HCT116 (cell line): ENCODE measurements around the gene PTPN4. TPM values are rescaled to one million over a fixed set of nuclear protein-coding genes. Genes with fewer than 3 reads are reported as not detected.

Source experiments
- ATAC-seq: fragments of 200-7000 bp; cut with Tn5 transposase; 2 replicates; pipeline ENCODE4 v1.9.1; 2020; ENCODE audit warnings: mild to moderate bottlenecking, moderate library complexity
- BruUV-seq: library from RNA; stranded (reverse); fragments of 400-500 nt; replicated peaks from 2 replicates; lab custom pipeline; 2021; lab: Mats Ljungman, UMichigan
- CTCF ChIA-PET: fragments of 300-600 bp; sonication (Branson Sonifier 250); formaldehyde crosslinking; loops from one replicate; lab custom pipeline; 2021; ENCODE audit warnings: antibody characterized with exemption; lab: Charles Lee
- POLR2A ChIA-PET: fragments of 300-600, 350-600 bp; sonication (Branson Sonifier 250); formaldehyde crosslinking; loops from one replicate; lab custom pipeline; 2021; ENCODE audit warnings: antibody characterized with exemption; lab: Charles Lee
- RAD21 ChIA-PET, 2 experiments: fragments of 300-600 bp; sonication (Branson Sonifier 250); formaldehyde crosslinking; loops; one replicate each; lab custom pipeline; 2023; ENCODE audit warnings: low total read pairs in 2 of 2; ENCODE audit not compliant: uncharacterized antibody in 2 of 2, unreplicated experiment in 2 of 2, low non-redundant PET in 1 of 2; lab: Charles Lee
- DNase-seq: peaks from one replicate; pipeline ENCODE4 v3.0.0-alpha.2; 2010; ENCODE audit warnings: low read depth, low spot score
- H2AFZ ChIP-seq: fragments of 200-600 bp; shearing (Covaris generic), sonication (generic); 2 replicates; pipeline ENCODE4 v1.6.1; 2017; ENCODE audit warnings: low read depth, mixed run types, mixed read lengths, antibody characterized with exemption, low read length; ENCODE audit not compliant: poor library complexity, severe bottlenecking
- H3K27ac ChIP-seq: 2 replicates; pipeline ENCODE4 v1.5.1; 2012; ENCODE audit warnings: low read depth, low read length
- H3K27me3 ChIP-seq: fragments of 200-600 bp; sonication (generic); 2 replicates; pipeline ENCODE4 v1.6.1; 2016; ENCODE audit warnings: mixed run types, low read length, mixed read lengths; ENCODE audit not compliant: insufficient read depth
- H3K36me3 ChIP-seq, 2 experiments: fragments of 200-500 bp in 1 of 2; fragments of 200-600 bp in 1 of 2; sonication (Bioruptor generic) in 1 of 2; sonication (generic) in 1 of 2; 2 replicates each; pipeline versions ENCODE4 v1.5.1 to v1.6.1; 2014 to 2016; ENCODE audit warnings: low read length in 2 of 2, inconsistent platforms in 1 of 2, mixed read lengths in 1 of 2, mixed run types in 1 of 2; ENCODE audit not compliant: insufficient read depth in 2 of 2, control insufficient read depth in 1 of 2
- H3K4me1 ChIP-seq, 2 experiments: fragments of 200-600 bp in 1 of 2; sonication (generic) in 1 of 2; 2 replicates each; pipeline versions ENCODE4 v1.5.1 to v1.6.1; 2012 to 2017; ENCODE audit warnings: low read length in 2 of 2, inconsistent platforms in 1 of 2, mild to moderate bottlenecking in 1 of 2, mixed read lengths in 1 of 2, mixed run types in 1 of 2, moderate library complexity in 1 of 2; ENCODE audit not compliant: insufficient read depth in 2 of 2, control insufficient read depth in 1 of 2
- H3K4me2 ChIP-seq: fragments of 200-600 bp; sonication (generic); 2 replicates; pipeline ENCODE4 v1.6.1; 2017; ENCODE audit warnings: mixed run types, low read length, mixed read lengths
- H3K4me3 ChIP-seq, 2 experiments: fragments of 200-600 bp in 1 of 2; sonication (generic) in 1 of 2; replicated peaks in 1 of 2; 2 replicates each; pipeline ENCODE4 v1.5.1; 2011 to 2016; ENCODE audit warnings: low read length in 2 of 2, control low read depth in 1 of 2, low read depth in 1 of 2, mild to moderate bottlenecking in 1 of 2, mixed read lengths in 1 of 2, mixed run types in 1 of 2
- H3K79me2 ChIP-seq: fragments of 200-600 bp; sonication (generic); 2 replicates; pipeline ENCODE4 v1.6.1; 2017; ENCODE audit warnings: mild to moderate bottlenecking, mixed run types, low read length, moderate library complexity, mixed read lengths; ENCODE audit not compliant: insufficient read depth
- H3K9ac ChIP-seq: fragments of 200-600 bp; sonication (generic); 2 replicates; pipeline ENCODE4 v1.6.1; 2016; ENCODE audit warnings: low read length, mixed read lengths
- H3K9me2 ChIP-seq: fragments of 200-600 bp; sonication (generic), shearing (Covaris generic); 2 replicates; pipeline ENCODE4 v1.6.1; 2017; ENCODE audit warnings: mixed run types, mild to moderate bottlenecking, moderate library complexity; ENCODE audit not compliant: insufficient read depth
- H3K9me3 ChIP-seq, 2 experiments: fragments of 200-500 bp in 1 of 2; fragments of 200-600 bp in 1 of 2; sonication (Bioruptor generic) in 1 of 2; sonication (generic) in 1 of 2; 2 replicates each; pipeline ENCODE4 v1.6.1; 2014 to 2017; ENCODE audit warnings: low read length in 2 of 2, mixed read lengths in 2 of 2, inconsistent platforms in 1 of 2, low read depth in 1 of 2, mild to moderate bottlenecking in 1 of 2, mixed run types in 1 of 2, moderate library complexity in 1 of 2; ENCODE audit not compliant: control insufficient read depth in 1 of 2, insufficient read depth in 1 of 2
- H4K20me1 ChIP-seq: fragments of 200-600 bp; sonication (generic), shearing (Covaris generic); 2 replicates; pipeline ENCODE4 v1.6.1; 2017; ENCODE audit warnings: mixed run types, mild to moderate bottlenecking, moderate library complexity; ENCODE audit not compliant: insufficient read depth
- CTCF ChIP-seq, 3 experiments: fragments of 200-600 bp in 1 of 3; sonication (generic) in 1 of 3; IDR thresholded peaks in 2 of 3; conservative IDR thresholded peaks in 1 of 3; 2 replicates each; pipeline ENCODE4 v1.5.1; 2012 to 2017; ENCODE audit warnings: low read depth in 2 of 3, low read length in 2 of 3, antibody characterized with exemption in 1 of 3, borderline replicate concordance in 1 of 3, control low read depth in 1 of 3, mild to moderate bottlenecking in 1 of 3, mixed read lengths in 1 of 3, mixed run types in 1 of 3, moderate library complexity in 1 of 3; ENCODE audit not compliant: insufficient read depth in 1 of 3
- EGR1 ChIP-seq: IDR thresholded peaks from 2 replicates; pipeline ENCODE4 v1.6.1; 2012; ENCODE audit warnings: low read depth
- ELF1 ChIP-seq: IDR thresholded peaks from 2 replicates; pipeline ENCODE4 v1.6.1; 2012; ENCODE audit warnings: low read depth, borderline replicate concordance
- EZH2phosphoT487 ChIP-seq: fragments of 200-600 bp; IDR thresholded peaks from 2 replicates; pipeline ENCODE4 v1.6.1; 2018; ENCODE audit warnings: antibody characterized with exemption, borderline replicate concordance
- FOSL1 ChIP-seq: IDR thresholded peaks from 2 replicates; pipeline ENCODE4 v1.6.1; 2012; ENCODE audit warnings: low read depth
- JUND ChIP-seq: IDR thresholded peaks from 2 replicates; pipeline ENCODE4 v1.6.1; 2012
- POLR2A ChIP-seq: IDR thresholded peaks from 2 replicates; pipeline ENCODE4 v1.7.0; 2011; ENCODE audit warnings: borderline replicate concordance; ENCODE audit not compliant: insufficient read depth, insufficient read length; ENCODE audit errors: extremely low read depth
- POLR2AphosphoS5 ChIP-seq: IDR thresholded peaks from 2 replicates; pipeline ENCODE4 v1.6.1; 2011; ENCODE audit warnings: mild to moderate bottlenecking, low read depth, low read length, moderate library complexity
- RAD21 ChIP-seq: IDR thresholded peaks from 2 replicates; pipeline ENCODE4 v1.6.1; 2012; ENCODE audit warnings: low read depth, mild to moderate bottlenecking
- REST ChIP-seq: IDR thresholded peaks from 2 replicates; pipeline ENCODE4 v1.6.1; 2012; ENCODE audit warnings: low read depth
- SRF ChIP-seq: IDR thresholded peaks from 2 replicates; pipeline ENCODE4 v1.6.1; 2012; ENCODE audit warnings: low read depth
- TCF7L2 ChIP-seq: IDR thresholded peaks from 2 replicates; pipeline ENCODE4 v1.7.0; 2011; ENCODE audit warnings: borderline replicate concordance, inconsistent platforms; ENCODE audit not compliant: insufficient read depth, insufficient read length; ENCODE audit errors: extremely low read depth
- ZBTB33 ChIP-seq: IDR thresholded peaks from 2 replicates; pipeline ENCODE4 v1.6.1; 2011; ENCODE audit warnings: mild to moderate bottlenecking, low read length, moderate library complexity; ENCODE audit not compliant: insufficient replicate concordance; ENCODE audit errors: extremely low read depth
- ZFX ChIP-seq: fragments of 450-650 bp; IDR thresholded peaks from 2 replicates; pipeline ENCODE4 v1.6.1; 2017
- intact Hi-C: fragments of 100-400 bp; cut with micrococcal nuclease; formaldehyde crosslinking; loops from 2 replicates; pipeline ENCODE4 v1.10.0; 2022
- total RNA-seq: library from RNA; stranded (reverse); gene quantifications from one replicate; pipeline ENCODE4 v1.2.1, GENCODE V29; 2021; ENCODE audit not compliant: unreplicated experiment
- TF ChIP-seq, protein P1 (sequence below): IDR thresholded peaks from 2 replicates; pipeline ENCODE4 v1.6.1; 2012

Gene PTPN4
- total RNA-seq, 1 experiment from 2014 or later = 38.4 TPM

- no TSS peak for BruUV-seq
- no peaks in the 10 kb centered on the region for H3K36me3 ChIP-seq
- intact Hi-C loops = no loop called here
- DNase-seq (no peak), ATAC-seq (no peak)
- H3K4me2 ChIP-seq = no peak overlapping the region
- H3K27ac ChIP-seq = no peak overlapping the region
- H3K9ac ChIP-seq = no peak overlapping the region
- ChIA-PET CTCF (no interaction called here), POLR2A (no interaction called here), RAD21 (no interaction called here)
- TF ChIP-seq FOSL1 (no peak), POLR2A (no peak), JUND (no peak), RAD21 (no peak), EGR1 (no peak), ZBTB33 (no peak), ZFX (no peak), SRF (no peak), POLR2AphosphoS5 (no peak), CTCF (IDR thresholded peaks at IDR 0.05 in 2 of 3, conservative IDR thresholded peaks at IDR 0.05 in 1 of 3; ENCODE audit: borderline replicate concordance in 1 of 3, insufficient read depth in 1 of 3, low read depth in 2 of 3, low read length in 2 of 3) (no peak), ELF1 (no peak), REST (no peak), TCF7L2 (no peak), EZH2phosphoT487 (no peak)
- TF ChIP-seq, protein P1, sequence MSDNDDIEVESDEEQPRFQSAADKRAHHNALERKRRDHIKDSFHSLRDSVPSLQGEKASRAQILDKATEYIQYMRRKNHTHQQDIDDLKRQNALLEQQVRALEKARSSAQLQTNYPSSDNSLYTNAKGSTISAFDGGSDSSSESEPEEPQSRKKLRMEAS = no peak
- no peaks in the 10 kb centered on the region for H4K20me1 ChIP-seq
- no peak overlapping the region for H2AFZ ChIP-seq
- no peaks in the 10 kb centered on the region for H3K9me2 ChIP-seq
- no peaks in the 10 kb centered on the region for H3K9me3 ChIP-seq
- H3K4me3 ChIP-seq = no peak overlapping the region
- H3K79me2 ChIP-seq = no peaks in the 10 kb centered on the region
- no peaks in the 10 kb centered on the region for H3K4me1 ChIP-seq
- H3K27me3 ChIP-seq = no peaks in the 10 kb centered on the region
Measured at GRCh38 chr2:119873350-119874315, 113.9 kb downstream of the PTPN4 start.
